ENCODE measurements around the gene CELF4.

GRCh38 chr18:37306432-37306831, 259.2 kb downstream of the CELF4 start:
- TF ChIP-seq EZH2 (IDR thresholded peaks at IDR 0.05) = no peak
- TF ChIP-seq POLR2AphosphoS5 (IDR thresholded peaks at IDR 0.05; ENCODE audit: borderline replicate concordance, low read depth, low read length) = no peak
- no peak for TF ChIP-seq FOXP2 (optimal IDR thresholded peaks at IDR 0.05; ENCODE audit: control extremely low read depth, extremely low read length, insufficient read depth)

Measured in SK-N-MC (cell line).